ENCODE data around the gene TAGLN.

The TAGLN gene

DNA sequence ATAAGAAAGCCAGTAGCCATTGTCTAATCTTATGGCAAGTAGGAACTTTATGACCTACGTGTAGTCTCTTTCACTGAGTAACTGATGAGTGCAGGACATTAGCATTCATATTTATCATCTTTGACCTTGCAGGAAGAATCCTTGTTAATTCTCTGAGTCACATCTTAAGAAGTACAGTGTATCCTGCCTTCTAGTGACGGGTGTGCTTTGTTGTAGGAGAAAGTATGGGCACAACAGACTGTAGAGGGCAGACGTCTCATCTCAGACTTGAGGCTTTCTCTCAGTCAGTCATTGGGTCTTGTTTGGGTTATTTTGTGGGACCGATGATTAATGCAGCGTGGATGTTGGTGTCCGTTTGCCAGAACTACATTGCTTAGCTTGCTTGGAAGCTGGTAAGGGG, 40.1 kb downstream of the TAGLN start:
- H3K9ac ChIP-seq = no peak overlapping the region
- no peak overlapping the region for H3K4me3 ChIP-seq (IDR thresholded peaks at IDR 0.05; ENCODE audit: insufficient read depth, low read depth, low read length)
- no peaks in the 10 kb centered on the region for H3K36me3 ChIP-seq (ENCODE audit: insufficient read depth)
- no peaks in the 10 kb centered on the region for H3K79me2 ChIP-seq (ENCODE audit: insufficient read depth, low read depth)
- TF ChIP-seq, protein P1, sequence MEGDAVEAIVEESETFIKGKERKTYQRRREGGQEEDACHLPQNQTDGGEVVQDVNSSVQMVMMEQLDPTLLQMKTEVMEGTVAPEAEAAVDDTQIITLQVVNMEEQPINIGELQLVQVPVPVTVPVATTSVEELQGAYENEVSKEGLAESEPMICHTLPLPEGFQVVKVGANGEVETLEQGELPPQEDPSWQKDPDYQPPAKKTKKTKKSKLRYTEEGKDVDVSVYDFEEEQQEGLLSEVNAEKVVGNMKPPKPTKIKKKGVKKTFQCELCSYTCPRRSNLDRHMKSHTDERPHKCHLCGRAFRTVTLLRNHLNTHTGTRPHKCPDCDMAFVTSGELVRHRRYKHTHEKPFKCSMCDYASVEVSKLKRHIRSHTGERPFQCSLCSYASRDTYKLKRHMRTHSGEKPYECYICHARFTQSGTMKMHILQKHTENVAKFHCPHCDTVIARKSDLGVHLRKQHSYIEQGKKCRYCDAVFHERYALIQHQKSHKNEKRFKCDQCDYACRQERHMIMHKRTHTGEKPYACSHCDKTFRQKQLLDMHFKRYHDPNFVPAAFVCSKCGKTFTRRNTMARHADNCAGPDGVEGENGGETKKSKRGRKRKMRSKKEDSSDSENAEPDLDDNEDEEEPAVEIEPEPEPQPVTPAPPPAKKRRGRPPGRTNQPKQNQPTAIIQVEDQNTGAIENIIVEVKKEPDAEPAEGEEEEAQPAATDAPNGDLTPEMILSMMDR (conservative IDR thresholded peaks at IDR 0.05; ENCODE audit: low read depth, low read length) = no peak
- H2AFZ ChIP-seq (ENCODE audit: low read depth) = no peak overlapping the region
- no peak overlapping the region for H3K27ac ChIP-seq
- H3K4me1 ChIP-seq (ENCODE audit: low read depth, poor library complexity, severe bottlenecking) = no peaks in the 10 kb centered on the region
- no peak overlapping the region for H3K4me2 ChIP-seq
- no peaks in the 10 kb centered on the region for H4K20me1 ChIP-seq (ENCODE audit: insufficient read depth)
- H3K27me3 ChIP-seq (ENCODE audit: insufficient read depth, low read depth) = no peaks in the 10 kb centered on the region

DNA sequence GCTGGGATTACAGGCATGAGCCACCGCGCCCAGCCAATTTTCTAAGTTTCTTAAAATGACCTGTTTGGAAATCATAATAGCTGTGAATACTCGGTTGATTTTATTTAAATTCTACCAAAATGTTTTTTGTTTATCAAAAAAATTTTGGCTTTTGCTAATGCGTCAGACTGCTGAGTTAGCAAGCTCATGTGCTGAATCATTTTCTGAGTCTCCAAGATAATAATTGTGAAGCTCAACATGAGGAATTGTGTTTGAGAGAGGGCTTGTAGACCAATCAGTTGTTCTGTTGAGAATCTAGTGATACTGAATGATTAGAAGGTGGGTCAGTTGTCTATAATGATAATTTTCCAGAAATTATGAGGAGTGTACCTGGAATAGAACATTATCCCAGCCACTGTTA, 49.2 kb downstream of the TAGLN start:
- Histone ChIP-seq H3K27me3 (ENCODE audit: insufficient read depth, low read depth) (no peaks in the 10 kb centered on the region), H3K36me3 (ENCODE audit: insufficient read depth) (no peaks in the 10 kb centered on the region), H3K4me1 (ENCODE audit: low read depth, poor library complexity, severe bottlenecking) (no peaks in the 10 kb centered on the region), H3K4me3 (IDR thresholded peaks at IDR 0.05; ENCODE audit: insufficient read depth, low read depth, low read length) (no peak overlapping the region), H4K20me1 (ENCODE audit: insufficient read depth) (no peaks in the 10 kb centered on the region), H2AFZ (ENCODE audit: low read depth) (no peak overlapping the region), H3K79me2 (ENCODE audit: insufficient read depth, low read depth) (no peaks in the 10 kb centered on the region), H3K27ac (no peak overlapping the region), H3K4me2 (no peak overlapping the region), H3K9ac (no peak overlapping the region)
- TF ChIP-seq, protein P1 (conservative IDR thresholded peaks at IDR 0.05; ENCODE audit: low read depth, low read length) = no peak

DNA sequence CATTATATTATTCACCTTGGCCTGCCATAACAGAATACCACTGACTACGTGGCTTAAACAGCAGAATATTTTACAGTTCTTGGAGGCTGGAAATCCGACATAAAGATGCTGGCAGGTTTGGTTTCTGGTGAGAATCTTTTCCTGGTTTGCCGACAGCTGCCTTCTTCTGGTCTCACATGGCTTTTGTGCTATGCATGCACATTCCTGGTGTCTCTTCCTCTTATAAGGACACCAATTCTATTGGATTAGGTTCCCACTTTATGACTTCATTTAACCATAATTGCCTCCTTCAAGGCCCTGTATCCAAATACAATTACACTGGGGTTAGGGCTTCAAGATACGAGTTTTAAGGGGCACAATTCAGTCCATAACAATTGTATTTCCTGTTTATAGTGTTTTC, 50.4 kb downstream of the TAGLN start:
- TF ChIP-seq, protein P1 (conservative IDR thresholded peaks at IDR 0.05; ENCODE audit: low read depth, low read length) = no peak
- Histone ChIP-seq H2AFZ (ENCODE audit: low read depth) (no peak overlapping the region), H3K36me3 (ENCODE audit: insufficient read depth) (no peaks in the 10 kb centered on the region), H3K27ac (no peak overlapping the region), H3K4me3 (IDR thresholded peaks at IDR 0.05; ENCODE audit: insufficient read depth, low read depth, low read length) (no peak overlapping the region), H3K9ac (no peak overlapping the region), H4K20me1 (ENCODE audit: insufficient read depth) (no peaks in the 10 kb centered on the region), H3K4me2 (no peak overlapping the region), H3K4me1 (ENCODE audit: low read depth, poor library complexity, severe bottlenecking) (no peaks in the 10 kb centered on the region), H3K27me3 (ENCODE audit: insufficient read depth, low read depth) (no peaks in the 10 kb centered on the region), H3K79me2 (ENCODE audit: insufficient read depth, low read depth) (no peaks in the 10 kb centered on the region)

DNA sequence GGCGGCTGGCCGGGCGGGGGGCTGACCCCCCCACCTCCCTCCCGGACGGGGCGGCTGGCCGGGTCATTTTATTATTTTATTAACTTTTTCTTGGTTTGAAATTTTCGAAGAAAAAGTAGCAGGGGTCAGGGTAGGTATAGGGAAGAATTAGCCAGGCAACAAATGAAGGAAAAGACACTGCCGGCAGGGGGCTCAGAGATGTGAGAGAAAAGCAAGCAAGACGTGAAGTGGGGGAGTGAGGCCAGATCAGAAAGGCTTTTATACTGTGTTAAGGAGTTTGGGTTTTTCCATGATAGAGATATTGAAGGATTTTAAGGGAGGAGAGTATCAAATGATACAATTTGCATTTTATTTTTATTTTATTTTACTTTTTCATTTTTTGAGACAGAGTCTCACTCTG, 52.3 kb downstream of the TAGLN start:
- TF ChIP-seq, protein P1 (conservative IDR thresholded peaks at IDR 0.05; ENCODE audit: low read depth, low read length) = no peak

More for the DNA sequence above, 52.3 kb downstream of the TAGLN start:
- no peaks in the 10 kb centered on the region for H4K20me1 ChIP-seq (ENCODE audit: insufficient read depth)
- no peaks in the 10 kb centered on the region for H3K27me3 ChIP-seq (ENCODE audit: insufficient read depth, low read depth)
- no peak overlapping the region for H2AFZ ChIP-seq (ENCODE audit: low read depth)
- no peak overlapping the region for H3K4me2 ChIP-seq
- H3K36me3 ChIP-seq (ENCODE audit: insufficient read depth) = no peaks in the 10 kb centered on the region
- no peaks in the 10 kb centered on the region for H3K4me1 ChIP-seq (ENCODE audit: low read depth, poor library complexity, severe bottlenecking)
- H3K4me3 ChIP-seq (IDR thresholded peaks at IDR 0.05; ENCODE audit: insufficient read depth, low read depth, low read length) = no peak overlapping the region
- H3K27ac ChIP-seq = no peak overlapping the region
- no peaks in the 10 kb centered on the region for H3K79me2 ChIP-seq (ENCODE audit: insufficient read depth, low read depth)
- no peak overlapping the region for H3K9ac ChIP-seq
